Heart right ventricle (tissue), 16 donors: ENCODE measurements around the gene CHURC1. TPM values are rescaled to one million over a fixed set of nuclear protein-coding genes. Genes with fewer than 3 reads are reported as not detected.

ENCODE experiments used
- ATAC-seq, 8 donors: fragments of 200-7000 bp; cut with Tn5 transposase; one replicate each; pipeline ENCODE4 v1.9.1; 2020; ENCODE audit warnings: mild to moderate bottlenecking in 8 of 8, moderate library complexity in 8 of 8, moderate number of reproducible peaks in 1 of 8
- DNase-seq, 2 donors: peaks; one replicate each; pipeline ENCODE4 v3.0.0-alpha.2; 2020
- H3K27ac ChIP-seq, 10 donors: fragments of 200-600 bp; sonication (generic) in 2 of 10; one replicate each; pipeline versions ENCODE4 v1.5.0 to v1.8.0; 2020 to 2022; ENCODE audit warnings: mild to moderate bottlenecking in 3 of 10
- H3K27me3 ChIP-seq, 7 donors: fragments of 200-600 bp; one replicate each; pipeline ENCODE4 v1.8.0; 2021 to 2022; ENCODE audit warnings: mild to moderate bottlenecking in 2 of 7
- H3K36me3 ChIP-seq, 9 donors: fragments of 200-600 bp; sonication (generic) in 1 of 9; one replicate each; pipeline versions ENCODE4 v1.5.0 to v1.8.0; 2020 to 2022; ENCODE audit warnings: mild to moderate bottlenecking in 2 of 9
- H3K4me1 ChIP-seq, 9 donors: fragments of 200-600 bp; sonication (generic) in 1 of 9; one replicate each; pipeline versions ENCODE4 v1.5.0 to v1.8.0; 2020 to 2022; ENCODE audit warnings: mild to moderate bottlenecking in 4 of 9
- H3K4me3 ChIP-seq, 10 donors: fragments of 200-600 bp; sonication (generic) in 2 of 10; one replicate each; pipeline versions ENCODE4 v1.5.0 to v1.8.0; 2020 to 2022; ENCODE audit warnings: mild to moderate bottlenecking in 7 of 10, moderate library complexity in 2 of 10
- H3K9me3 ChIP-seq, 11 donors: fragments of 200-600 bp in 10 of 11; sonication (generic) in 2 of 11; one replicate each; pipeline versions ENCODE4 v1.5.0 to v1.8.0; 2013 to 2022; ENCODE audit warnings: mild to moderate bottlenecking in 2 of 11, control low read depth in 1 of 11, moderate library complexity in 1 of 11
- CTCF ChIP-seq, 9 donors: fragments of 200-600 bp; sonication (generic) in 2 of 9; IDR thresholded peaks; one replicate each; pipeline versions ENCODE4 v1.5.0 to v1.8.0; 2021 to 2022; ENCODE audit warnings: antibody characterized with exemption in 9 of 9, mild to moderate bottlenecking in 5 of 9, moderate library complexity in 1 of 9
- WGBS, 2 donors: extraction: QIAGEN DNeasy Blood & Tissue Kit; methylation state at CpG; one replicate each; pipeline ENCODE4 v1.1.7; 2013; ENCODE audit warnings: inconsistent platforms in 1 of 2; 5-methylcytosine and 5-hydroxymethylcytosine counted together
- intact Hi-C, 10 donors: fragments of 100-400 bp; cut with DNase I; formaldehyde crosslinking; loops; one replicate each; pipeline versions ENCODE4 v1.11.1 to v1.14.2; 2022
- polyA plus RNA-seq, 2 donors: library from polyadenylated mRNA; stranded (reverse); fragments of 200-250 nt; gene quantifications; one replicate each; pipeline ENCODE4 v1.2.3, GENCODE V29; 2013
- total RNA-seq, 10 donors: library from RNA; stranded (reverse); fragmentation: NEBNext Ultra II Directional in 3 of 10; extraction: Animal tissue kit (Norgen Biotek cat#: 25700) in 3 of 10; gene quantifications; one replicate each; pipeline versions ENCODE4 v1.2.1 to v1.2.4, GENCODE V29; 2021 to 2023
- donor health status: Arrhythmogenic right ventricular cardiomyopathy.
- donor health status: ischemic (EF 13 %, LVEDD 7.1; RV severe dilation, severe dysfunction).
- donor health status: healthy with polysubstance abuse.
- donor health status: DM: no; HTN: yes; CAD: no.
- donor health status: DM: no; HTN: no; CAD: no.
- donor health status: ischemic (EF 25% LVEDD 6.9; RV normal size, moderate dysfunction).
- donor health status: ischemic (EF 25% LVEDD 5.7; RV mildly dilated, moderate dysfunction).
- donor health status: healthy.
- donor health status: DM: yes; HTN: yes; CAD: no.
- donor health status: Ischemic cardiomyopathy.
- donor health status: ischemic (EF 35%, LVEDD 5.7; RV mildly dilated, moderate dysfunction).
- donor health status: nonischemic (EF 11% LVEDD 7.7; RV severe dilation, severe dysfunction).
- donor health status: DM: yes; HTN: yes; CAD: no.
- donor health status: PGD.
- donor health status: ischemic (EF 29% LVEDD 5.4; RV normal size, mild dysfunction).
- donor health status: nonischemic (EF 23%, LVEDD 6.1; RV moderate dilation, normal function).

CHURC1 gene
- total and polyA plus RNA-seq, 12 donors: 46.2 to 98.8 (median 70.4) TPM

- H3K4me1 ChIP-seq: peaks cover 3 to 20% (median 11%) of the 10 kb centered on the region in 9 donors
- ATAC-seq (no peak), DNase-seq (no peak)
- no peaks in the 10 kb centered on the region for H3K9me3 ChIP-seq
- WGBS, 2 donors: 67% methylated on average over 8 of the region's 8 CpGs
- H3K36me3 ChIP-seq: no peaks in the 10 kb centered on the region
- intact Hi-C loops: loop anchor here in 2 of 10 donors (5.0 to 10.0 kb wide), 4 partner anchors 57 to 370 kb away; partner anchors contain the start of gene CHURC1 (in 1 of the 2)
- H3K27me3 ChIP-seq: peaks cover 0 to 22% (median 0%) of the 10 kb centered on the region in 7 donors
- H3K4me3 ChIP-seq: no peak overlapping the region
- TF ChIP-seq CTCF (IDR thresholded peaks at IDR 0.05): no peak
- H3K27ac ChIP-seq: no peak overlapping the region
Measured at GRCh38 chr14:64974563-64974962, 60.3 kb downstream of the CHURC1 start.

DNA sequence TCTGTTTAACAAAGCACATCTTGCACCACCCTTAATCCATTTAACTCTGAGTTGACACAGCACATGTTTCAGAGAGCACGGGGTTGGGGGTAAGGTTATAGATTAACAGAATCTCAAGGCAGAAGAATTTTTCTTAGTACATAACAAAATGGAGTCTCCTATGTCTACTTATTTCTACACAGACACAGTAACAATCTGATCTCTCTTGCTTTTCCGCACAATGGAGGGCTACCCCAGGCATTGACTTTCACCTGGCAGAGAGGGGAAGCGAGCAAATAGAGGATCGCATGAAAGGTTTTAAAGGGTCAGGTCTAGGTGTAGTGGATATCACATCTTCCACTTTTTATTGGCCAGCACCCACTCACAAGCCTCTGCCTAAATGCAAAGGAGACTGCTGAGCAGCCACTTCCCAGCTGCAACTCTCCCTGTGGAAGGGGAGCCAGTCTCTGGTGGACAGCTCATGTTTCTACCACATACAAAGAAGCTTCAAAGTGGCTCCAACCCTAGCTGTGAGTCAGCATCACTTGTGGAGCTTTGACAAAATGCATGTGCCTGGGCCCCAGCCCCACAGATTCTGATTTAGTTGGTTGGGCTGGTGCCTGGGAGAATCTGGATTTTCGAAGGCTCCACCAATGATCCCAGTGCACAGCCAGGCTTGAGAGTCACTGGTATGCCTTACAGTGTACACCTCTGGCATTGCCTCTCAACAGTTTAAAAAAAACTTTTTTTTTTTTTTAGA is 65.2 kb downstream of the CHURC1 start:
- Histone ChIP-seq H3K27me3 (no peaks in the 10 kb centered on the region), H3K27ac (no peak overlapping the region), H3K36me3 (no peaks in the 10 kb centered on the region), H3K4me1 (peaks cover 0 to 7% (median 0%) of the 10 kb centered on the region in 9 donors), H3K4me3 (no peak overlapping the region), H3K9me3 (no peaks in the 10 kb centered on the region)
- TF ChIP-seq CTCF (IDR thresholded peaks at IDR 0.05): no peak
- WGBS, 2 donors: 85 to 89% methylated on average over 5 of the region's 5 CpGs
- intact Hi-C loops: loop anchor here in 8 of 10 donors (5.0 to 10.0 kb wide), 7 partner anchors 62 to 845 kb away; partner anchors contain the start of gene CHURC1 (in 2 of the 8)
- ATAC-seq (no peak), DNase-seq (no peak)

- peaks cover 5 to 26% (median 19%) of the 10 kb centered on the region in 9 donors for H3K4me1 ChIP-seq
- peak overlapping the region in 4 of 10 donors; percentile 7 to 36 (median 17) for H3K4me3 ChIP-seq
- peak; percentile 33 to 88 (median 70) for TF ChIP-seq CTCF (IDR thresholded peaks at IDR 0.05)
- no peaks in the 10 kb centered on the region for H3K36me3 ChIP-seq
- ATAC-seq (no peak), DNase-seq (peak in 1 of 2 donors; percentile 29)
- intact Hi-C loops: loop anchor here in 7 of 10 donors (2.0 to 10.0 kb wide), 8 partner anchors 33 to 841 kb away; partner anchors contain the start of gene CHURC1 (in 2 of the 7)
- H3K27me3 ChIP-seq: no peaks in the 10 kb centered on the region
- no peak overlapping the region for H3K27ac ChIP-seq
- WGBS, 2 donors: 5 to 6% methylated on average over 15 of the region's 15 CpGs
- no peaks in the 10 kb centered on the region for H3K9me3 ChIP-seq
Measured at GRCh38 chr14:64983439-64984310, 69.4 kb downstream of the CHURC1 start.

Other genes starting within 250 kb of the CHURC1 start
- 10 to 100 TPM; 11.2 to 25.5 (median 16.2) TPM for gene PLEKHG3, start 210.0 kb upstream of the CHURC1 start, total RNA-seq
- gene PLEKHG3, start 210.0 kb upstream of the CHURC1 start, polyA plus RNA-seq: 1 to 10 TPM; 5.0 to 9.4 TPM
- gene SPTB, start 34.5 kb upstream of the CHURC1 start, total RNA-seq: 100 to 1,000 TPM in 2 of 10 donors, 10 to 100 TPM in 8; 81.8 to 114 (median 94.8) TPM
- 10 to 100 TPM; 24.0 to 64.7 TPM for gene SPTB, start 34.5 kb upstream of the CHURC1 start, polyA plus RNA-seq
- gene GPX2, start 28.3 kb downstream of the CHURC1 start, total RNA-seq: not detected
- not detected for gene GPX2, start 28.3 kb downstream of the CHURC1 start, polyA plus RNA-seq
- gene RAB15, start 57.9 kb downstream of the CHURC1 start, total RNA-seq: 10 to 100 TPM; 11.2 to 94.3 (median 31.6) TPM
- gene RAB15, start 57.9 kb downstream of the CHURC1 start, polyA plus RNA-seq: 10 to 100 TPM in 1 of 2 donors, 1 to 10 TPM in 1; 8.2 to 35.7 TPM
- 10 to 100 TPM; 14.6 to 20.8 (median 16.9) TPM for gene FNTB, start 72.4 kb downstream of the CHURC1 start, total RNA-seq
- gene FNTB, start 72.4 kb downstream of the CHURC1 start, polyA plus RNA-seq: 10 to 100 TPM; 14.6 to 16.2 TPM
- 10 to 100 TPM; 54.5 to 95.7 (median 73.7) TPM for gene MAX, start 188.1 kb downstream of the CHURC1 start, total RNA-seq
- gene MAX, start 188.1 kb downstream of the CHURC1 start, polyA plus RNA-seq: 10 to 100 TPM; 35.7 to 50.0 TPM